GM18909 (cell line): ENCODE measurements around the gene UFSP1.

Experiments used
- ATAC-seq: cut with Tn5 transposase; IDR thresholded peaks from one replicate; pipeline ENCODE4 v1.9.1; 2021; ENCODE audit warnings: mild to moderate bottlenecking; ENCODE audit not compliant: unreplicated experiment, poor library complexity

Gene UFSP1

GRCh38 chr7:100884736-100885439, 4.6 kb downstream of the UFSP1 start:
- no peak for ATAC-seq

- ATAC-seq: no peak
These were observed 6.6 kb downstream of the UFSP1 start for GRCh38 chr7:100882785-100883526.

- no peak for ATAC-seq
These were observed 7.3 kb downstream of the UFSP1 start for GRCh38 chr7:100882201-100882600.

- no peak for ATAC-seq
These were observed 8.4 kb downstream of the UFSP1 start for GRCh38 chr7:100881136-100881535.

DNA sequence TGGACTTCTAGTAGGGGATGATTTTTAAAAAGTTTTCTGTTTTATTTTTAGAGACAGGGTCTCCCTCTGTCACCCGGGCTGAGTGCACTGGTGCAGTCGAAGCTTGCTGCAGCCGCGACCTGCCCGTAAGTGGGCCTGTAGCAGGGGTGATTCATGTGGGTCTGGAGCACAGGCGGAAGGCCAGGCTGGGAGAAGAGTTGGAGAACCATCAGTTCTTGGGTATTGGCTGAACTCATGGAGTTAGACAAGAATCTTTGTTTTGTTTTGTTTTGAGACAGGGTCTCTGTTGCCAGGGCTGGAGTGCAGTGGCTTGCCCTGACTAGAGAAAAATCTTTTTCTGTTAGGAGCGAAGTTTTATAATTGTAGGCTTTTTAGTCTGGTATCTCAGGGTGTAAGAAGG, 8.9 kb downstream of the UFSP1 start:
- ATAC-seq: no peak

DNA sequence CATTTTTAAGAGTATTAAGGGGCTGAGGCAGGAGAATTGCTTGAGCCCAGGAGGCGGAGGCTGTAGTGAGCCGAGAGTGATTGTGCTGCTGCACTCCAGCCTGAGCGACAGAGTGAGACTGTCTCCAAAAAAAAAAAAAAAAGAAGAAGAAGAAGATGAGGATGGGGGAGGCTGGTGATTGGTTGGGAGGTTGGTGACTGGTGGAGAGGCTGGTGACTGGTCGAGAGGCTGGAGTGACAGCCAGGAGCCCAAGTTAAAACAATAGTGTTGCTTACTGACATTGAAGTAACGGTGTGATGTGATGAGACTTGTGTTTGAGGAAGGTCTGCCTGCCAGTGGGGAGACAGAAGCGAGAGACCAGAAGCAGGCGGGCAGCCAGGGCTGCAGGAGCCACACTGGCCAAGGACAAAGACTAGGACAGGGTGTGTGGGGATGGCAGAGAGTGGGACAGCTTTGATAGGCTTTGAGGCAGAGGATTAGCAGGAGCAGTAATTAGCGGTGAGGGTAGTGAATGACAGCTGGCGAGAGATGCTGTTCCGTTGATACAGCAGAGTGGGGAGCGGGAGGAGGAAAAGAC, 9.7 kb downstream of the UFSP1 start:
- ATAC-seq: no peak

DNA sequence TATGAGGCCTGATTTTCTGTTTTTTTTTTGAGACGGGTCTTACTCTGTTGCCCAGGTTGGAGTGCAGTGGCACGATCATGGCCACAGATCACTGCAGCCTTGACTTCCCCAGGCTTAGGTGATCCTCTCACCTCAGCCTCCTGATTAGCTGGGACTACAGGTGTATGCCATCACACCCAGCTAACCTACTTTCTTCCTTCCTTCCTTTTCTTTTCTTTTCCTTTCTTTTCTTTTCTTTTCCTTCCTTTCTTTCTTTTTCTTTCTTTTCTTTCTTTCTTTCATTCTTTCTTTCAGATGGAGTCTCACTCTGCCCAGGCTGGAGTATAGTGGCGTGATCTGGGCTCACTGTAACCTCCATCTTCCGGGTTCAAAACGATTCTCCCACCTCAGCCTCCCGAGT, 10.8 kb downstream of the UFSP1 start:
- no peak for ATAC-seq

GRCh38 chr7:100878013-100878412, 11.5 kb downstream of the UFSP1 start:
- no peak for ATAC-seq

DNA sequence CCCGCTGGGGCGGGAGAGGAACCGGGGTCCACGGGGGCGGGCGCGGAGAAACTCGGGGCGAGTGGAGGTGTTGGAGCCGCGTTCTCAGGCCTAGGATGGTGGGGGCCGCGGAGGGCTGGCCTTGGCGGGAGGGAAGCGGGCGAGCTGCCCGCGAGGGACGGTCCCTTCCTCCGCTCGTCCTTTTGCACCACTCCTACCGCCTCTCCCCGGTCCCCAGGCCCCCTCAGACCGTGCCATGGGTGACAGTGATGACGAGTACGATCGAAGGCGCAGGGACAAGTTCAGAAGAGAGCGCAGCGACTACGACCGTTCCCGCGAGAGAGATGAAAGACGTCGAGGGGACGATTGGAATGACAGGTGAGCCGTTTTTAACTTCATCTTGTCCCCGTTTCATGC, 14.2 kb downstream of the UFSP1 start:
- peak; percentile 30 for ATAC-seq

- peak; percentile 89 for ATAC-seq
These were observed 14.7 kb downstream of the UFSP1 start, which contains the start of gene SRRT for GRCh38 chr7:100874577-100875355. Gene SRRT, plus strand, starts transcription at chr7:100875103. Its CDS starts 488 bp downstream, at chr7:100875591.

GRCh38 chr7:100874300-100874576, 15.3 kb downstream of the UFSP1 start:
- ATAC-seq: no peak

DNA sequence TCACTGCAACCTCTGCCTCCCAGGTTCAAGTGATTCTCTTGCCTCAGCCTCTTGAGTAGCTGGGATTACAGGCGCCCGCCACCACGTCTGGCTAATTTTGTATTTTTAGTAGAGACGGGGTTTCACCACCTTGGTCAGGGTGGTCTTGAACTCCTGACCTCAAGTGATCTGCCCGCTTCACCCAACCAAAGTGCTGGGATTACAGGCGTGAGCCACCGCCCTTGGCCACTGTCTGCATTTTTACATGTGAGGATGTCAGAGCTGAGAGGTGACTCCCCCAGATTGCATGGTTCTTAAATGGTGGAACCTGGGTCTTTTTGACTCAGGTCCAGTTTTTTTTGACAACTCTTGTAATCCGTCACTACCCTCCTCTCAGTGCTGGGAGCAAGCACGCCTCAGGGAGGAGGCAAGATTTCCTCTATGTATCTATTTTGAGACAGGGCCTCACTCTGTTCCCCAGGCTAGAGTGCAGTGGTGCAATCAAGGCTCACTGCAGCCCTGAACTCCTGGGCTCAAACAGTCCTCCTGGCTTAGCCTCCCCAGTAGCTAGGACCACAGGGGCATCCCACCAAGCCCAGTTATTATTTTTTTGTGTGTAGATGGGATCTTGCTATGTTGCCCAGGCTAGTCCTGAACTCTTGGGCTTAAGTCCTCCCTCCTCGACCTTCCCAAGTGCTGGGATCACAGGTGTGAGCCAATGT, 15.8 kb downstream of the UFSP1 start:
- no peak for ATAC-seq

DNA sequence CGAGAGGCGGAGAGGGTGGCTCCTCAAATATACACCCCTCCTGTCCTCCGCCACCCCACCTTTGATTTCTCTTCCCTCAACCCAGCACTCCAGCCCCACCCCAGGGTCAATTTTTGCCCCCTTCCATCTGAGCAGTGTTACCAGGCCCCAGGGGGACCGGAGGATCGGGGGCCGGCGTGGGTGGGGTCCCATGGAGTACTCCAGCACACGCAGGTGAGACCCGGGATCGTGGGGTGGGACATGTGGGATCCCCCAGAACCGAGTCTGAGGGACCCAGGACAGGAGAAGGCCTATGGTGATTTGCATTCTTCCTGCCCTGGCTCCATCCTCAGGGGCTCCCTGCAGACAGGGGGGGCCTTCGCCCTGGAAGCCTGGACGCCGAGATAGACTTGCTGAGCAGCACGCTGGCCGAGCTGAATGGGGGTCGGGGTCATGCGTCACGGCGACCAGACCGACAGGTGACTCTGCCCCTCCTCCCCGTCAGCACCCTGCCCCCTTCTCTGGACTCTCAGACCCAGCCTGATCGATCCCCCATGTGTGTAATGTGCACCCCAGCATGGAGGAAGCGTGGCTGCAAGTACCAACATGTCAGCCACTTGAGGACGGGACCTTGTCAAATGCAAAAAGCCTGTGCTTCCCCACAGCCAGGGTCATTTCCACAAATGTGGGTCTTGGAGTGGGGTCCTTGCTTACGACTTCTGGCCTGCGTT, 21.6 kb downstream of the UFSP1 start:
- peak; percentile 27 for ATAC-seq

DNA sequence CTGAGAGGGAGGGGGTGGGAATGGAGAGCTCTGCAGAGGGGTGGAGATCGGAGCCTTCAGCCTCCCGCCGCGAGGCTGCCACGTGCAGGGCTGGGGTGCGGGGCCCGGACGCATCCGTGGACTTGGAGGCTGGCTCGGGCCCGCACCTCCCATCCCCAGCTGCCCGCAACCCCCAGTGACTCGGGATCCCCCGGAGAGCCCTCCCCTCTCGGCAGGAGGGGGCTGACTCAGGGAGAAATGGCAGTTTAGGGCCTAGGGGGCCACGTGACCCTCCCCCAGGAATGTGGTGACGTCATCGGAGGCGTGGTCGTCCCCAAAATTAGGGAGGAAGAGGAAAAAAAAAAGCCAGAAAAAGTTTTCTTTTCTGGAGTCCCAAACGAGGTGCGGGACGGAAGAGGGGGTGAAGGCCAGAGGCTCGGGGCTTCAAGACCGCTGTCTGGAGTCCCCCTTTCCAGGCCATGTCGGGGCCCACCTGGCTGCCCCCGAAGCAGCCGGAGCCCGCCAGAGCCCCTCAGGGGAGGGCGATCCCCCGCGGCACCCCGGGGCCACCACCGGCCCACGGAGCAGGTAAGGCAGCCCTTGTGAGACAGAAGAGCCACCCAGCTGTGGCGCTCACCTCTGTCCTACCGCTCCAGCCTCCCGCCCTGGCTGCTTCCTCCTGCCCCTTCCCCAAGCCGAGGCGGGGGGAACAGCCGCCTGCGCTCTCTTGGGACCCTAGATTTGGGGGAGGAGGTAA, 22.3 kb downstream of the UFSP1 start, which contains the start of gene TRIP6:
TRIP6 (plus strand) TSS at position 348 of the 736 bp plus-strand sequence; CDS start at position 459, 111 bp downstream.
- ATAC-seq: peak; percentile 56

DNA sequence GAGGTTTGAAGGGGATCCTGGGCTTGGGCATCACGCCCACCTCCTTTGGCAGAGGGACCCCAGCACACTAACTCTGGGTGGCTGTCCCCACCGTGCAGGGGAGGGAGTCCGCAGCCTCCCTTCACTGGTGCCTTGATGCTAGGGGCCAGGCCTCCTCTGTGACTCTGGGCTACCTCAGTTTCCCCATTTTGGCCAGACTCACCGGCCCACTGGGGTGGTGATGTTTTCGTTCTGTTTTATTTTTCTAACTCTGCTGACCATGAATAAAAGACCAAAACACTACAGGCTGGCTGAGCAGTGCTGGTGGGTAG, 22.8 kb downstream of the UFSP1 start:
- no peak for ATAC-seq

GRCh38 chr7:100865938-100866728, 23.4 kb downstream of the UFSP1 start:
- ATAC-seq: no peak

GRCh38 chr7:100865372-100865911, 24.1 kb downstream of the UFSP1 start:
- ATAC-seq: no peak

GRCh38 chr7:100864263-100864845, 25.2 kb downstream of the UFSP1 start:
- ATAC-seq: no peak
